Lower leg skin (tissue), 4 donors: ENCODE data around the gene NBEA. TPM values are rescaled to one million over a fixed set of nuclear protein-coding genes. Genes with fewer than 3 reads are reported as not detected.

ENCODE experiments used
- DNase-seq, 2 donors: peaks; one replicate each; pipeline ENCODE4 v3.0.0-alpha.2; 2019; ENCODE audit warnings: low spot score in 2 of 2
- H3K4me3 ChIP-seq: fragments of 200-600 bp; sonication (generic); 2 replicates; pipeline ENCODE4 v1.5.1; 2017; ENCODE audit warnings: mild to moderate bottlenecking, low read depth; ENCODE audit not compliant: poor library complexity, severe bottlenecking
- CTCF ChIP-seq, 3 donors: fragments of 450-650 bp; IDR thresholded peaks; one replicate each; pipeline ENCODE4 v1.5.1; 2016; ENCODE audit warnings: antibody characterized with exemption in 3 of 3, mild to moderate bottlenecking in 3 of 3, moderate library complexity in 2 of 3
- POLR2A ChIP-seq, 2 donors: fragments of 450-650 bp; IDR thresholded peaks; one replicate each; pipeline ENCODE4 v1.6.1; 2016 to 2017; ENCODE audit warnings: antibody characterized with exemption in 2 of 2, mild to moderate bottlenecking in 1 of 2, moderate library complexity in 1 of 2
- WGBS, 2 donors: methylation state at CpG; one replicate each; pipeline ENCODE4 v1.1.5; 2018; 5-methylcytosine and 5-hydroxymethylcytosine counted together
- intact Hi-C: fragments of 100-400 bp; cut with DNase I; formaldehyde crosslinking; loops from one replicate; pipeline ENCODE4 v1.15.0; 2023; ENCODE audit warnings: low total_unique reads
- total RNA-seq, 4 donors: library from RNA; depleted of rRNA; stranded (reverse); fragments of >200 nt; gene quantifications; one replicate each; pipeline ENCODE4 v1.1.0, GENCODE V29; 2016

Gene NBEA
- total RNA-seq, 4 donors from 2014 or later, result 1.5 to 4.5 (median 3.7) TPM

- intact Hi-C loops, result loop anchor here (10.0 kb wide), 1 partner anchor 1239 kb away; no protein-coding TSS in a partner anchor
- 95 to 100% methylated on average over 1 of the region's 1 CpG for WGBS, 2 donors
- no peak overlapping the region for H3K4me3 ChIP-seq
- TF ChIP-seq POLR2A (IDR thresholded peaks at IDR 0.05) (no peak), CTCF (IDR thresholded peaks at IDR 0.05) (no peak)
- no peak for DNase-seq
Observed at GRCh38 chr13:35163674-35164073, 221.6 kb downstream of the NBEA start.

GRCh38 chr13:35164324-35164932 lies 222.4 kb downstream of the NBEA start:
- no peak for TF ChIP-seq CTCF (IDR thresholded peaks at IDR 0.05)
- TF ChIP-seq POLR2A (IDR thresholded peaks at IDR 0.05), result no peak
- no peak for DNase-seq
- H3K4me3 ChIP-seq, result no peak overlapping the region
- intact Hi-C loops, result loop anchor here (10.0 kb wide), 1 partner anchor 1240 kb away; no protein-coding TSS in a partner anchor

- intact Hi-C loops, result loop anchor here (10.0 kb wide), 1 partner anchor 1240 kb away; no protein-coding TSS in a partner anchor
- TF ChIP-seq CTCF (IDR thresholded peaks at IDR 0.05) (no peak), POLR2A (IDR thresholded peaks at IDR 0.05) (no peak)
- DNase-seq, result no peak
- H3K4me3 ChIP-seq, result no peak overlapping the region
Observed at GRCh38 chr13:35165205-35165604, 223.1 kb downstream of the NBEA start.

DNA sequence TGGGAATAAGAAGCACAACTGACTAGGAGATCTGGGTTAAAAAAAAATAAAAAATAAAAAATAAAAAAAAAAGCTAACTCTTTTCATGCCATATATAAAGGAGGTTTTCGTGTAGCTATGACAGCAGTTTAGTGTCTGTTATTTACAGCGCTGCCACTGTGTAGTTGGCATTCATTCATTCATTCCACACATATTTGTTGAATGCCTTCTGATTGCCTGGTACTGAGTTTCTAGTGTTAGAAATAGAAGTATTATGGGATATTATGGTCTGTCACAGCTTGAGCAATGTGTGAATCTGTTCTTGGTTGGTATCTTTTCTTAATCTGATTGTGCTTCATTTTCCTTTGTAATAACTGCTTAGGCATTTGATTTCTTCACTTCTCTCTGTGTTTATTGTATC lies 237.4 kb downstream of the NBEA start:
- H3K4me3 ChIP-seq, result no peak overlapping the region
- no peak for DNase-seq
- 41 to 51% methylated on average over 2 of the region's 2 CpGs for WGBS, 2 donors

GRCh38 chr13:35179920-35180663 lies 238.0 kb downstream of the NBEA start:
- TF ChIP-seq POLR2A (IDR thresholded peaks at IDR 0.05), result no peak
- TF ChIP-seq CTCF (IDR thresholded peaks at IDR 0.05), result no peak
- no peak overlapping the region for H3K4me3 ChIP-seq
- intact Hi-C loops, result no loop called here
- 53 to 68% methylated on average over 3 of the region's 3 CpGs for WGBS, 2 donors
- no peak for DNase-seq

More for the DNA sequence above, 237.4 kb downstream of the NBEA start:
- intact Hi-C loops, result no loop called here
- no peak for TF ChIP-seq POLR2A (IDR thresholded peaks at IDR 0.05)

- intact Hi-C loops, result no loop called here
- TF ChIP-seq POLR2A (IDR thresholded peaks at IDR 0.05) (no peak), CTCF (IDR thresholded peaks at IDR 0.05) (no peak)
- no peak for DNase-seq
- WGBS, 2 donors, result 58 to 63% methylated on average over 2 of the region's 2 CpGs
- H3K4me3 ChIP-seq, result no peak overlapping the region
Observed at GRCh38 chr13:35190241-35190640, 248.2 kb downstream of the NBEA start.
